GM10266 (cell line): ENCODE measurements around the gene RGL4.

Experiments
- DNase-seq: peaks from one replicate; pipeline ENCODE4 v3.0.0; 2012; ENCODE audit errors: extremely low spot score
- CTCF ChIP-seq: IDR thresholded peaks from 2 replicates; pipeline ENCODE4 v1.5.1; 2012; ENCODE audit warnings: mild to moderate bottlenecking, low read depth; ENCODE audit not compliant: control insufficient read depth, insufficient read depth; ENCODE audit errors: missing control alignments

Gene RGL4

GRCh38 chr22:23677701-23677995, 13.2 kb upstream of the RGL4 start:
- DNase-seq, result no peak
- TF ChIP-seq CTCF, result no peak

- DNase-seq, result no peak
- TF ChIP-seq CTCF, result no peak
Observed at GRCh38 chr22:23678133-23678532, 12.7 kb upstream of the RGL4 start.

- TF ChIP-seq CTCF, result no peak
Observed at GRCh38 chr22:23681026-23681809, 9.6 kb upstream of the RGL4 start.

GRCh38 chr22:23682077-23682476, 8.7 kb upstream of the RGL4 start:
- TF ChIP-seq CTCF, result no peak
- DNase-seq, result no peak

More at GRCh38 chr22:23681026-23681809, 9.6 kb upstream of the RGL4 start:
- DNase-seq, result no peak

- DNase-seq, result no peak
- TF ChIP-seq CTCF, result no peak
Observed at GRCh38 chr22:23682827-23683355, 7.9 kb upstream of the RGL4 start.

GRCh38 chr22:23683545-23683944, 7.3 kb upstream of the RGL4 start:
- TF ChIP-seq CTCF, result no peak
- no peak for DNase-seq

GRCh38 chr22:23684026-23684425, 6.8 kb upstream of the RGL4 start:
- DNase-seq, result no peak
- no peak for TF ChIP-seq CTCF
